HG02623 (cell line): ENCODE results near the gene SOX5.

Experiments
- ATAC-seq: cut with Tn5 transposase; IDR thresholded peaks from one replicate; pipeline ENCODE4 v1.9.1; 2021; ENCODE audit warnings: moderate library complexity; ENCODE audit not compliant: unreplicated experiment

Gene SOX5

GRCh38 chr12:23949348-23950209 lies at the start of gene SOX5:
SOX5 (minus strand) TSS chr12:23949670; CDS start chr12:23949601, 69 bp downstream.
- no peak for ATAC-seq

GRCh38 chr12:23987046-23987445 lies 37.6 kb upstream of the SOX5 start:
- no peak for ATAC-seq

GRCh38 chr12:23980826-23981225 lies 31.4 kb upstream of the SOX5 start:
- ATAC-seq = no peak

- ATAC-seq = no peak
These were observed 15.3 kb upstream of the SOX5 start for GRCh38 chr12:23964812-23965211.

- no peak for ATAC-seq
These were observed 10.4 kb upstream of the SOX5 start for GRCh38 chr12:23959826-23960225.

- ATAC-seq = no peak
These were observed 4.9 kb upstream of the SOX5 start for GRCh38 chr12:23954332-23954731.

- no peak for ATAC-seq
These were observed 2.6 kb upstream of the SOX5 start for GRCh38 chr12:23952071-23952470.

- no peak for ATAC-seq
These were observed 1.4 kb upstream of the SOX5 start for GRCh38 chr12:23950775-23951451.

GRCh38 chr12:23950210-23950774 lies 822 bp upstream of the SOX5 start:
- ATAC-seq = no peak

GRCh38 chr12:23948291-23948690 lies 1.2 kb downstream of the SOX5 start:
- ATAC-seq = no peak

GRCh38 chr12:23947395-23947794 lies 2.1 kb downstream of the SOX5 start:
- no peak for ATAC-seq

- no peak for ATAC-seq
These were observed 4.2 kb downstream of the SOX5 start for GRCh38 chr12:23945249-23945648.

GRCh38 chr12:23944067-23944466 lies 5.4 kb downstream of the SOX5 start:
- ATAC-seq = no peak

- ATAC-seq = no peak
These were observed 6.6 kb downstream of the SOX5 start for GRCh38 chr12:23942841-23943240.

- ATAC-seq = no peak
These were observed 7.7 kb downstream of the SOX5 start for GRCh38 chr12:23941780-23942179.

GRCh38 chr12:23938422-23938821 lies 11.0 kb downstream of the SOX5 start:
- ATAC-seq = no peak

- ATAC-seq = no peak
These were observed 18.3 kb downstream of the SOX5 start for GRCh38 chr12:23931176-23931575.

GRCh38 chr12:23930599-23930998 lies 18.9 kb downstream of the SOX5 start:
- ATAC-seq = no peak

- no peak for ATAC-seq
These were observed 19.6 kb downstream of the SOX5 start for GRCh38 chr12:23929906-23930305.

- ATAC-seq = no peak
These were observed 21.6 kb downstream of the SOX5 start for GRCh38 chr12:23927907-23928306.

GRCh38 chr12:23921099-23921856 lies 28.2 kb downstream of the SOX5 start:
- no peak for ATAC-seq
